HG03439 (cell line): ENCODE data around the gene TNFRSF4.
"Not testable (repeated sequence)": the region's sequence is repeated elsewhere in the genome, so short reads cannot be mapped to it uniquely, and the experiment has no call there.

Experiments used
- ATAC-seq: cut with Tn5 transposase; IDR thresholded peaks from one replicate; pipeline ENCODE4 v1.9.1; 2021; ENCODE audit warnings: mild to moderate bottlenecking, moderate library complexity; ENCODE audit not compliant: unreplicated experiment

TNFRSF4 gene

GRCh38 chr1:1213345-1214265 lies at the start of gene TNFRSF4:
TSS of gene TNFRSF4 (minus strand) at chr1:1214153. CDS start at chr1:1214127, 26 bp downstream.
- no peak for ATAC-seq

- ATAC-seq = no peak
Observed at GRCh38 chr1:1262758-1263157, 48.8 kb upstream of the TNFRSF4 start.

GRCh38 chr1:1262071-1262470 lies 48.1 kb upstream of the TNFRSF4 start:
- ATAC-seq = no peak

- ATAC-seq = no peak
Observed at GRCh38 chr1:1260843-1261560, 47.0 kb upstream of the TNFRSF4 start.

- no peak for ATAC-seq
Observed at GRCh38 chr1:1259951-1260600, 46.1 kb upstream of the TNFRSF4 start.

- no peak for ATAC-seq
Observed at GRCh38 chr1:1259540-1259939, 45.6 kb upstream of the TNFRSF4 start.

GRCh38 chr1:1259119-1259488 lies 45.2 kb upstream of the TNFRSF4 start:
- no peak for ATAC-seq

GRCh38 chr1:1256956-1257871 lies 43.3 kb upstream of the TNFRSF4 start:
- ATAC-seq = no peak

- ATAC-seq = no peak
Observed at GRCh38 chr1:1255611-1256010, 41.7 kb upstream of the TNFRSF4 start.

GRCh38 chr1:1255078-1255477 lies 41.1 kb upstream of the TNFRSF4 start:
- no peak for ATAC-seq

- ATAC-seq = no peak
Observed at GRCh38 chr1:1254667-1254998, 40.7 kb upstream of the TNFRSF4 start.

GRCh38 chr1:1253972-1254666 lies 40.2 kb upstream of the TNFRSF4 start:
- no peak for ATAC-seq

GRCh38 chr1:1253314-1253713 lies 39.4 kb upstream of the TNFRSF4 start:
- no peak for ATAC-seq

GRCh38 chr1:1250786-1251284 lies 36.9 kb upstream of the TNFRSF4 start:
- ATAC-seq = peak; percentile 63

- not testable (repeated sequence) for ATAC-seq
Observed at GRCh38 chr1:1248009-1248913, 34.3 kb upstream of the TNFRSF4 start.

- ATAC-seq = no peak
Observed at GRCh38 chr1:1247341-1247913, 33.5 kb upstream of the TNFRSF4 start.

- ATAC-seq = no peak
Observed at GRCh38 chr1:1246577-1247340, 32.8 kb upstream of the TNFRSF4 start, which contains the start of gene C1QTNF12. TSS of gene C1QTNF12 (minus strand) at chr1:1246722. CDS start at chr1:1246690, 32 bp downstream.
